ENCODE measurements around the gene ELL2.
"Not testable (repeated sequence)": the region's sequence is repeated elsewhere in the genome, so short reads cannot be mapped to it uniquely, and the experiment has no call there.

The ELL2 gene

DNA sequence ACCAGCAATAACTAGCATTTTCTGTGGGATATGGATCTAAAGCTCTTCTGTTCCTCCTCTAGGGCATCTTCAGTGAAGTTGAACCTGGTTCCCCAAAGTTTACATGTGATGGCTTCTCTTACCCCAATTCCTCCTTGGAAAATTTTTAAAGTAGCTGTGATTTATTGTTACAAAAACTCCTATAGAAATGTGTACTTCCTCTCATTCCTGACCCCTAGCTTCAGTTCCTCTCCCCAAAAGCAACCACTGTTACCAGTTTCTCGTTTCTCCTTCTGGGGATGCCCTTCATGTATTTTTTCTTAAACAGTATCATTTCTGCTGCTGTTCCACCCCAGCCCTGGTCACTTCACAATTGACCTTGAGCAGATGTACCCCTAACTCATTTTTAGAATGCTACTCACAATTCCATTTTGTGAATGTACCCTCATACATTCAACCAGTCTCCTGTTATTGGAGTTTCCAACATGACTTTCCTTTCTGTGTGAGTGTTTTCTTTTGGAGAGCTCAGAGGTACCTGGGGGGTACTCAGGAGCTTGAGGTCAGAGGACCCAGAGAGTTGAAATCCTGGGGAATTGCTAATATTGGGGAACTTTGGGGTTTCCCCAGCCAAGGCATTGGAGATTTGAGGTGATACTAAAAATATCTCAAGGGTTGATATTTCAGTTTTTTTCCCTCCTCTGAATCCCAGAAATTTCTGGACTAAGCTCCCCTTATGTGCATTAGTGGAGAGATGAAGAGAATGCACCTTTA, 120.5 kb downstream of the ELL2 start:
- DNase-seq (ENCODE audit: low spot score): no peak
- ChIA-PET CTCF (interaction anchor here (0.5 to 1.6 kb wide), 2 partner anchors 22 to 60 kb away, joined by 3 to 6 read pairs; no protein-coding TSS in a partner anchor), POLR2A (ENCODE audit: low non-redundant PET) (no interaction called here)
- TF ChIP-seq, protein P1, sequence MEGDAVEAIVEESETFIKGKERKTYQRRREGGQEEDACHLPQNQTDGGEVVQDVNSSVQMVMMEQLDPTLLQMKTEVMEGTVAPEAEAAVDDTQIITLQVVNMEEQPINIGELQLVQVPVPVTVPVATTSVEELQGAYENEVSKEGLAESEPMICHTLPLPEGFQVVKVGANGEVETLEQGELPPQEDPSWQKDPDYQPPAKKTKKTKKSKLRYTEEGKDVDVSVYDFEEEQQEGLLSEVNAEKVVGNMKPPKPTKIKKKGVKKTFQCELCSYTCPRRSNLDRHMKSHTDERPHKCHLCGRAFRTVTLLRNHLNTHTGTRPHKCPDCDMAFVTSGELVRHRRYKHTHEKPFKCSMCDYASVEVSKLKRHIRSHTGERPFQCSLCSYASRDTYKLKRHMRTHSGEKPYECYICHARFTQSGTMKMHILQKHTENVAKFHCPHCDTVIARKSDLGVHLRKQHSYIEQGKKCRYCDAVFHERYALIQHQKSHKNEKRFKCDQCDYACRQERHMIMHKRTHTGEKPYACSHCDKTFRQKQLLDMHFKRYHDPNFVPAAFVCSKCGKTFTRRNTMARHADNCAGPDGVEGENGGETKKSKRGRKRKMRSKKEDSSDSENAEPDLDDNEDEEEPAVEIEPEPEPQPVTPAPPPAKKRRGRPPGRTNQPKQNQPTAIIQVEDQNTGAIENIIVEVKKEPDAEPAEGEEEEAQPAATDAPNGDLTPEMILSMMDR (conservative IDR thresholded peaks at IDR 0.05; ENCODE audit: low read depth): no peak
- H3K27ac ChIP-seq: no peak overlapping the region

DNA sequence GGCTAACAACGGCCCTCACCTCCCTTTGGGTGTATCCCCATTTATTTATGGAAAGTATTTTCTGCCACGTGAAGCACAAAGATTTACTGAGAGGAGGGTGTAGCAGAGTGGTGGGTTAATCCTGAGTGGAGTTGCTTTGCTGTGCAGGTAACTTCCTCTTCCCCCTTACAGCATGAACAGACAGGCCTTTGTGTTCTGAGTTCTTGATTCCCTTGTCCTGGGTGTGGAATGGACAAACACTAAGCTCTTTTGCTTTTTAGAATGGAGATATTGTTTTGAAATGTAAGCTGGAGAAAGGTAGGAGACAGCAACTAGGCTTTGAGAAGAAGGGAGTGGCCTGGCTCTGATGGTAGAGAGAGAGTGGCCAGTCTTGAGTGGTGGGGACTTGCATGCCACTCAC, 122.0 kb downstream of the ELL2 start:
- TF ChIP-seq, protein P1 (conservative IDR thresholded peaks at IDR 0.05; ENCODE audit: low read depth): no peak
- ChIA-PET POLR2A (ENCODE audit: low non-redundant PET) (no interaction called here), CTCF (interaction anchor here (0.6 to 1.0 kb wide), 4 partner anchors 59 to 211 kb away, joined by 3 to 4 read pairs (median 4); no protein-coding TSS in a partner anchor)
- H3K27ac ChIP-seq: no peak overlapping the region
- DNase-seq (ENCODE audit: low spot score): no peak

DNA sequence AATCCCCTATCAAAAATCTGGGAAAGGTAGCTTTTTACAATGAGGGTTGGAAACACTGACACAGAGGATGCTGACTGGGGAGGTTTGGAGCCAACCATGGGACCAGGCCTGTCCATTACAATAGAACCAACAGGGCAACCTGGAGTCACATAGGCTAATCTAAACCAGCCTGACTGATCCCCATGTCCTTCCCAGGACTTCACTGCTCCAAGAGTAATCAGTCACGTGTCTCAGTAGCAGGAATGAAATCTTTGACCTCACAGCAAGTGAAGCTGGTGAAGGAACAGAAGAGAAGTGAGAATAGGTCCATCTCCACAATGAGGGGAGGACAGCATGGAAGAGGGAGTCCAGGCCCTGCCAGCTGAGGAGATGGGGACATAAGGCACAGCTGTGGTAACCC, 123.1 kb downstream of the ELL2 start:
- H3K27ac ChIP-seq: no peak overlapping the region
- no peak for DNase-seq (ENCODE audit: low spot score)
- TF ChIP-seq, protein P1 (conservative IDR thresholded peaks at IDR 0.05; ENCODE audit: low read depth): no peak
- CTCF ChIA-PET: interaction anchor here (0.6 to 1.0 kb wide), 4 partner anchors 174 to 760 kb away, joined by 3 to 7 read pairs (median 4); no protein-coding TSS in a partner anchor
- POLR2A ChIA-PET (ENCODE audit: low non-redundant PET): no interaction called here

DNA sequence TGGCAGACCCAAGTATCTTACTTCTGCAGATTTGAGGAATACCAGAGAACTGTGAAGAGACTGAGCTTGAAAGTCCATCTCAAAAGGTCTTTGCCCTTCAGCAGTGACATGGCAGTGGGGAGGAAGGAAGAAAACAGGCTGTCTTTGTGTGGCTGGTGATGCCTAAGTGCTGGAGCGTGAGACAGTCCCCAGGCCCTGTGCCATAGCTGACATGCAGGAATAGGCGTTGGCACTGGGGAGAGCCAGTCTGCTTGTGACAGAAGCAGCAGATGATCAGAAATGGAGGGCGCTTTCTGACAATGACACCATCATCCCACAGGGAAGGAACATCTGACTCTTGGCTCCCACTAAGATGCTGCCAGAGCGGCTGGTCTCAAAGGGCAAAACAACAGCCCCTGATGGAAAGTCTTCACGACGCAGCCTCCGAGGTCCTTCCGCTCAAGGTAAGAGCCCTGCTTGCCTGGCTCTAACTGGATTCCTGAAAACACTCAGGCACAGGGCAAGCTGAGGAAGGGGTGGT, 123.6 kb downstream of the ELL2 start:
- no peak overlapping the region for H3K27ac ChIP-seq
- POLR2A ChIA-PET (ENCODE audit: low non-redundant PET): no interaction called here
- TF ChIP-seq, protein P1 (conservative IDR thresholded peaks at IDR 0.05; ENCODE audit: low read depth): no peak
- no peak for DNase-seq (ENCODE audit: low spot score)
- CTCF ChIA-PET: interaction anchor here (0.5 to 1.8 kb wide), 5 partner anchors 57 to 760 kb away, joined by 3 to 7 read pairs (median 6); no protein-coding TSS in a partner anchor

DNA sequence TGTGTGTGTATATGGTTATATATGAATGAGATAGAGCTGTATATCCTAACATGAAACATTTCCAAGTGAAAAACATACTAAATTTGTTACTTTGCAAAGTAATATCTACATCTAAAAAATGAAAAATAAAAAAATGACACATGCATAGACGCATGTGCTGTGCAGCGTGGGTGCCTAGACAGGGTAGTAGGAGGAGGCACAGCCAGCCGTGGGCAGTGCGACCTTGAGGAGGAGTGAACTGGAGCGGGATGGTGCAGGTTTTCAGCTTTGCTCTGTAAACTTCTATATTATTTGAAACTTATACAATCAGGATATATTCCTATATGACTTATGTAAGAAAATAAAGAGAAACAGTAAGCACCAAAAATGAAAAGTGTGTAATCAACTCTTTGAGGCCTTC, 124.2 kb downstream of the ELL2 start:
- ChIA-PET CTCF (interaction anchor here (0.5 to 1.8 kb wide), 3 partner anchors 57 to 333 kb away, joined by 6 to 7 read pairs (median 6); no protein-coding TSS in a partner anchor), POLR2A (ENCODE audit: low non-redundant PET) (no interaction called here)

DNA sequence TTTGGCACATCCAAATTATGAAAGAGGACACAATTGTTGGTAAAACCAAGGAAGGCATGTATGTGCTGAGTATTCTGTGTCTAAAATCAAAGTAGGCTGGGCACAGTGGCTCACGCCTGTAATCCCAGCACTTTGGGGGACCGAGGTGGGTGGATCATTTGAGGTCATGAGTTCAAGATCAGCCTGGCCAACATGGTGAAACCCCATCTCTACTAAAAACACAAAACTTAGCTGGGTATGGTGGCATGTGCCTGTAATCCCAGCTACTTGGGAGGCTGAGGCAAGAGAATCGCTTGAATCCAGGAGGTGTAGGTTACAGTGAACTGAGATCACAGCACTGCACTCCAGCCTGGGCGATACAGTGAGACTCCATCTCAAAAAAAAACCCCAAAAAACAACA, 124.7 kb downstream of the ELL2 start:
- CTCF ChIA-PET: interaction anchor here (0.6 to 1.8 kb wide), 2 partner anchors 56 to 499 kb away, joined by 6 to 7 read pairs; no protein-coding TSS in a partner anchor
- DNase-seq (ENCODE audit: low spot score); H3K27ac ChIP-seq; POLR2A ChIA-PET (ENCODE audit: low non-redundant PET): not testable (repeated sequence)

More for the DNA sequence above, 124.2 kb downstream of the ELL2 start:
- no peak for DNase-seq (ENCODE audit: low spot score)
- TF ChIP-seq, protein P1 (conservative IDR thresholded peaks at IDR 0.05; ENCODE audit: low read depth): no peak
- no peak overlapping the region for H3K27ac ChIP-seq

DNA sequence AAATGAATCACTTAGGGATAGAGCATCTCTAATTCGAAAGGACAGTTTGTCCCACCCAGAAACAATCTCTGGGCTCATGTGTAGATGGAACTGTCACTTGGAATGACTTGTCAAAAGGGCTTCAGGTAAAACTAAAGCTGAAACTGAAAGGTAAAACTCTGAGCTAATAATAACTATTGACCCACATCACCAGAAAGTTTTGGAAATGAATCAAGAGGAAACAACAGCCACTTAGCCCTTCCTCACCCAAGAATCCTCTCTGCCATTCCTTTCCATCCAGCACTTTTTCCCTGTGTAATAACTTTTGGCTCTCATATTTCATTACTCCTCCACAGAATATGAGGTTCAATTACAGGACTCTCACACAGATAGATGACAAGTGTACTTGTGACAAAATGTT, 125.1 kb downstream of the ELL2 start:
- TF ChIP-seq, protein P1 (conservative IDR thresholded peaks at IDR 0.05; ENCODE audit: low read depth): no peak
- no peak for DNase-seq (ENCODE audit: low spot score)
- ChIA-PET POLR2A (ENCODE audit: low non-redundant PET) (no interaction called here), CTCF (interaction anchor here (0.6 to 1.8 kb wide), 2 partner anchors 56 to 499 kb away, joined by 6 to 7 read pairs; no protein-coding TSS in a partner anchor)
- H3K27ac ChIP-seq: no peak overlapping the region

Data from RWPE1 (cell line).